RCC 7860 (cell line): Measurements from ENCODE around the gene PRPF19.

Source experiments
- DNase-seq: peaks from one replicate; pipeline ENCODE4 v3.0.0-alpha.2; 2015; ENCODE audit warnings: low spot score
- FAIRE-seq: peaks from 2 replicates; lab custom pipeline; 2012; peaks lifted over from hg19 to GRCh38; lab: Jason Lieb, UNC

Gene PRPF19

DNA sequence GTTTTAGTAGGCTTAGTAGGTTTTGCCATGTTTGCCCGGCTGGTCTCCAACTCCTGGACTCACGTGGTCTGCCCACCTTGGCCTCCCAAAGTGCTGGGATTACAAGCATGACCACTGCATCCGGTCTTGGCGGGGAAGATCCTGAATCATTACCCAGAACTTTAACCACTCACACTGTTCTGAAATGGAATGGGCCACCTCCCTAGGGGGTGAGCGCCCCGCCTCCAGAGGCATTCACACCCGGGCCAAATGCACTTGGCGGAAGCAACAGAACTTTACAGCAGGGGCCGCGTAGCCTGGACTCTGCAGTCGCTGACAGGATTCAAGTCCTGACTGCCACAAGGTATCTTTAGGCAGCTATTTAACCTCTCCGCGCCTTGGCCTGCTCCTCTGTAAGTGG lies 59.1 kb downstream of the PRPF19 start:
- DNase-seq: peak; percentile 29
- FAIRE-seq: no peak

DNA sequence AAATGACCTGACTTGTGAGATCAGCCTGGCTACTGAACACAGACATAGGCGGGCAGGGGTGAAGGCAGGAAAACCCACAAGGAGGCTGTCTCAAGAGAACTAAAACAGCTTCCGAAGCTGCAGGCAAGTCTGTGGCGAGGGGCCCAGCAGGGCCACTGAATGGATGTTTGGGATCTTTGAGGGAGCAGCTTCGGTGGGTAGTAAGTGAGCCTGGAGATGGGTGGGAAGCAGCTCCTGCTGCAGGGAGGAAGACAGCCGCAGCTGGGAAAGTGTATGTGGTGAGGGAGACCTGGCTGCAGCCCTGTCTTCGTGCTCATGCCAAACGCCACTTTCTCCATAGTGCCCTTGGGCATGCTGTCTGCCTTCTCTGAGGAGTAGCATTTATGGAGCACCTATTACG lies 61.0 kb downstream of the PRPF19 start:
- no peak for DNase-seq
- no peak for FAIRE-seq

DNA sequence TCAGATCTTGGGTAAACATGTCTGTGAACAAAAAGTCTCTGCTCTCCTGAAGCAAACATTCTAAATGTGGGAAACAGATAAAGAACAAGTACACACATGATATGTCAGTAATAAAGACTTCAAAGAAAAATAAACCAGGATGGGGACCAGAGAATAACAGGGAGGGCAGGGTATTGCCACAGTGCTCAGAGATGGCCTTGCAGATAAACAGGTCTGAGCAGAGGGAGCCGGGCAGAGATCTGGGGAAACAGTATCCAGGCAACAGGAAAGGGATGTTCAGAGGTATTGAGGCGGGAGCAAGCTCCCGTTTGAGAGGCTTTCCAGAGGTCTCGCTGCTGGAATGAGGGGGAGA lies 61.5 kb downstream of the PRPF19 start:
- FAIRE-seq (no peak), DNase-seq (no peak)

DNA sequence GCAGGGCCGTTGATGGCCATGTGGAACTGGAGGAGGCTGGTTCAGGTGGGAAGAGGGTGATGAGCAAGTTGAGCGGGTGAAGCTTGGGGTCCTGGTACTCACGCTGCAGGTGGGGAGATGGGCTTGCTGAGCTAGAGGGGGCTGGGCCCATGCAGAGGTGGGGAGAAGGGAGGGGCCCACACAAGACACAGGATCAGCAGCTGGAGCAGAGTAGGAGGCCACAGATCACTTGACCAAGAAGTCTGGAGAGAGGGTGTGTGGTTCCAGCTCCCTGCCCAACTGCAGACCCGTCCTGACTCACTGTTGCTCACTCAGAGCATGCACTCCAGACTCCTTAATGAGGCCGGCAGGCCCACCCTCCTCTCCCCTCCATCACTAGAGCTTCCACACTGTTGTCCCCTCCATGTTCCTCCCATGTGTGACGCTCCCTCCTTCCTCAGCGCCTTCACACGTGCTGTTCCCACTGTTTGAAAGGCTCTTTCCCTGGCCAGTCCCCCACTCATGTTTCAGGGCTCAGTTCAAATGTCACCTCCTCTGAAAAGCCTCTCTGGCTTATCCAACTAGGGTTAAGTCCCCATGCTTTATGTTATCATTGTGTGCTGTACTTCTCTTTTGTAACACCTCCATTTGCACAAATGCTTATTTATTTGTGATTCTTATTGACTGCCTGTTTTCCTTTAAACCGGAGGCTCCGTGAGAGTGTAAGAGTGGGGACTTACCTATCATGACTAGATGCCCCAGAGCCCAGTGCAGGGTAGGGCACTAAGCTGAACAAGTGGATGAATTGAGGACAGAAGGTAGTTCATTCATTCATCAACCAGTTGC lies 62.1 kb downstream of the PRPF19 start:
- DNase-seq: peak; percentile 29
- FAIRE-seq: no peak

DNA sequence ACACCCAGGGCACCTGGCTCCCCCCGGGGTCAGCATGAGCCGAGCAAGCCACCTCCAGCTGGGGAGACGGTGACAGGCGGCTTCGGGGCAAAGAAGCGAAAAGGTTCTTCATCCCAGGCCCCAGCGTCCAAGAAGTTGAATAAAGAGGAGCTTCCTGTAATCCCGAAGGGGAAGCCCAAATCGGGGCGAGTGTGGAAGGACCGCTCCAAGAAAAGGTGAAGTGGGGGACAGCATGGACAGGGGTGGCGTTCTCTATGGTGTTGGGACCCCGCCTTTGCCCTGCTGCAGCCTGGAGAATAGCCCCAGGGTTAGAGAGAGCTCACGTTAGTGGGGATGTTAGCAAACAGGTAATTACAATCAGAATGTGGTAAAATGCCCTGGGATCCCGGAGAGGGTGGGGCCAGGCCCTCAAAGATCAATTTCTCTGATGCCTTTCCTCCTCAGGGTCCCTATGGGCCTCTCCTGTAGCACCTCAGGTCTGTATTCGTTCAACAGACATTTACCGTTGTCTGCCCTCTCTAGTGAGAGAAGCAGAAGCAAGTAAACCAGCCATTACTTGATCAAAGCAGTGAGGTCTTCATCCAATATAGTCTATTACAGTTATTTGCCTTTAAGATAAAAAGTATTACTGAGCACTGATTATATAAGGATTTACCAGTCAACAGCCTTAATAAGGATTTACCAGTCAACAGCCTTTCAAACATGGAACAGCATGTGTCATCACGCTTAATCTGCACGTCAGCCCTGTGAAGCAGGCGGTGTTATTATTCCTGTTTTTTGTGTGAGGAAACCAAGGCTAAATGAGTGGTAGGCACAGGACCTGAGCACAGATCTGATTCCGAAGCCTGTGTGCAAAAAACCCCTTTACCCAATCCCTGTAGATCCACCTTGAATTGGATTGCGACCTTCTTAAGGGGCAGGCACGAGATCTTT lies 63.5 kb downstream of the PRPF19 start:
- FAIRE-seq: no peak
- no peak for DNase-seq

DNA sequence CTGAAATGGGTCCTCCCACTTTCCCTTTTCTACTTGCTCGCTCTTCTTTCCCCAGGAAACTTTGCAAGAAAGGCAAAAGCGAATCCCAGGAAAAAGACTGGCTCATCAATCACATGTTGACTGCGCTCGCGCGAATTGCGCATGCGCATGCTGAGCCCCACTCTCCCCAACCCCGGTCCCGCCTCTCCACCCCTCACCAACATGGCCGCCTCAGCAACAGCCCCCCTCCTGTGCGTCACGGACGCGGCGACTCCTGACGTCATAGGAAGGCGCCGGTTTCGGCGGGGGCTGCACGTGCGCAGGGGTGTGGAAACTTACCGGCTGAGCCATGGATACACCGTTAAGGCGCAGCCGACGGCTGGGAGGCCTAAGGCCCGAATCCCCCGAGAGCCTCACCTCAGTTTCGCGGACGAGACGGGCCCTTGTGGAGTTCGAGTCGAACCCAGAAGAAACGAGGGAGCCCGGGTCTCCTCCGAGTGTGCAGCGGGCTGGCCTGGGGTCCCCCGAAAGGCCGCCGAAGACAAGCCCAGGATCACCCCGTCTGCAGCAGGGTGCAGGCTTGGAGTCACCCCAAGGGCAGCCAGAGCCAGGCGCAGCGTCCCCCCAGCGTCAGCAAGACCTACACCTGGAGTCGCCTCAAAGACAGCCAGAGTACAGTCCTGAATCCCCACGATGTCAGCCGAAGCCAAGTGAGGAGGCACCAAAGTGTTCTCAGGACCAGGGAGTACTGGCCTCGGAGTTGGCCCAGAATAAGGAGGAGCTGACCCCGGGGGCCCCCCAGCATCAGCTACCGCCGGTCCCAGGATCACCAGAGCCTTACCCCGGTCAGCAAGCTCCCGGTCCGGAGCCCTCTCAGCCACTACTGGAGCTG lies 64.4 kb downstream of the PRPF19 start, which contains the start of gene CCDC86:
Gene CCDC86, plus strand, starts transcription at position 317 of the 871 bp plus-strand sequence. Its CDS starts 12 bp downstream, at position 329.
- DNase-seq: peak; percentile 81
- FAIRE-seq: no peak
